Endothelial cell of umbilical vein (primary cell): ENCODE measurements around the gene SIPA1L3. TPM values are rescaled to one million over a fixed set of nuclear protein-coding genes. Genes with fewer than 3 reads are reported as not detected.

Source experiments
- BruUV-seq: library from RNA; stranded (reverse); fragments of 400-500 nt; replicated peaks from 2 replicates; lab custom pipeline; 2021; lab: Mats Ljungman, UMichigan
- CTCF ChIA-PET: fragments of 300-600, 350-600 bp; sonication (Branson Sonifier 250); formaldehyde crosslinking; loops from one replicate; lab custom pipeline; 2021; ENCODE audit warnings: antibody characterized with exemption, inconsistent platforms; lab: Charles Lee
- POLR2A ChIA-PET: fragments of 300-600, 350-600 bp; sonication (Branson Sonifier 250); formaldehyde crosslinking; loops from one replicate; lab custom pipeline; 2021; ENCODE audit warnings: antibody characterized with exemption, inconsistent platforms; lab: Charles Lee
- DNase-seq: peaks from one replicate; pipeline ENCODE4 v3.0.0-alpha.2; 2011; ENCODE audit warnings: low read depth, low spot score
- FAIRE-seq: peaks from 2 replicates; lab custom pipeline; 2011; peaks lifted over from hg19 to GRCh38; lab: Jason Lieb, UNC
- H2AFZ ChIP-seq: 2 replicates; pipeline ENCODE4 v1.6.0; 2012; ENCODE audit warnings: low read depth, low read length, control low read depth, inconsistent platforms
- H3K27ac ChIP-seq: 2 replicates; pipeline ENCODE4 v1.5.1; 2011; ENCODE audit warnings: low read depth, mild to moderate bottlenecking, control low read depth, low read length, moderate library complexity; ENCODE audit not compliant: insufficient read depth
- H3K27me3 ChIP-seq, 2 experiments: 2 replicates each; pipeline versions ENCODE4 v1.6.0 to v1.6.1; 2011; ENCODE audit warnings: low read length in 2 of 2, mixed read lengths in 1 of 2; ENCODE audit not compliant: control insufficient read depth in 2 of 2, insufficient read depth in 2 of 2
- H3K36me3 ChIP-seq, 2 experiments: 2 replicates in 1 of 2; 3 replicates in 1 of 2; pipeline ENCODE4 v1.5.1; 2011; ENCODE audit warnings: low read length in 2 of 2, mild to moderate bottlenecking in 1 of 2, moderate library complexity in 1 of 2; ENCODE audit not compliant: control insufficient read depth in 2 of 2, insufficient read depth in 2 of 2; ENCODE audit errors: extremely low read depth in 1 of 2
- H3K4me1 ChIP-seq: 3 replicates; pipeline ENCODE4 v1.5.1; 2011; ENCODE audit warnings: mild to moderate bottlenecking, low read length; ENCODE audit not compliant: control insufficient read depth, insufficient read depth; ENCODE audit errors: extremely low read depth
- H3K4me2 ChIP-seq: 2 replicates; pipeline ENCODE4 v1.6.1; 2011; ENCODE audit warnings: low read length, control low read depth, mixed read lengths; ENCODE audit not compliant: insufficient read depth
- H3K4me3 ChIP-seq, 3 experiments: fragments of 200-600 bp in 1 of 3; sonication (generic), shearing (Covaris generic) in 1 of 3; replicated peaks in 1 of 3; 2 replicates each; pipeline ENCODE4 v1.5.1; 2011 to 2016; ENCODE audit warnings: control low read depth in 3 of 3, low read length in 3 of 3, mild to moderate bottlenecking in 2 of 3, inconsistent platforms in 1 of 3, low read depth in 1 of 3, moderate library complexity in 1 of 3; ENCODE audit not compliant: insufficient read depth in 1 of 3
- H3K79me2 ChIP-seq: 2 replicates; pipeline ENCODE4 v1.6.0; 2012; ENCODE audit warnings: low read length, inconsistent platforms; ENCODE audit not compliant: control insufficient read depth, insufficient read depth
- H3K9ac ChIP-seq: replicated peaks from 2 replicates; pipeline ENCODE3; 2011; ENCODE audit warnings: low read length, control low read depth; ENCODE audit not compliant: insufficient read depth; ENCODE audit errors: extremely low read depth
- H3K9me1 ChIP-seq: replicated peaks from 3 replicates; pipeline ENCODE4 v1.6.0; 2011; ENCODE audit warnings: mild to moderate bottlenecking, low read length; ENCODE audit not compliant: control insufficient read depth, insufficient read depth; ENCODE audit errors: extremely low read depth
- H3K9me3 ChIP-seq: replicated peaks from 2 replicates; pipeline ENCODE4 v1.5.1; 2012; ENCODE audit warnings: low read length, inconsistent platforms; ENCODE audit not compliant: control insufficient read depth, insufficient read depth
- H4K20me1 ChIP-seq: replicated peaks from 2 replicates; pipeline ENCODE3; 2011; ENCODE audit warnings: mild to moderate bottlenecking, low read length; ENCODE audit not compliant: control insufficient read depth, insufficient read depth; ENCODE audit errors: extremely low read depth
- CTCF ChIP-seq, 2 donors: IDR thresholded peaks; 1 replicate in 1 of 2; 2 replicates in 1 of 2; pipeline ENCODE4 v1.5.1; 2011; ENCODE audit warnings: low read length in 2 of 2, mild to moderate bottlenecking in 2 of 2, moderate library complexity in 2 of 2, control low read depth in 1 of 2, inconsistent platforms in 1 of 2, low read depth in 1 of 2; ENCODE audit not compliant: insufficient read depth in 1 of 2; ENCODE audit errors: extremely low read depth in 1 of 2
- EZH2 ChIP-seq: IDR thresholded peaks from 2 replicates; pipeline ENCODE4 v1.6.1; 2012; ENCODE audit warnings: borderline replicate concordance, low read depth, mild to moderate bottlenecking, moderate library complexity, low read length, inconsistent platforms; ENCODE audit not compliant: severe bottlenecking
- FOS ChIP-seq: IDR thresholded peaks from 2 replicates; pipeline ENCODE4 v1.6.1; 2011; ENCODE audit warnings: mild to moderate bottlenecking, low read length, moderate library complexity, borderline replicate concordance; ENCODE audit not compliant: insufficient read depth
- GATA2 ChIP-seq: IDR thresholded peaks from 2 replicates; pipeline ENCODE4 v1.7.0; 2011; ENCODE audit warnings: low read depth, mild to moderate bottlenecking, moderate library complexity, mixed read lengths, low read length; ENCODE audit not compliant: insufficient read length, insufficient read depth
- JUN ChIP-seq: IDR thresholded peaks from 2 replicates; pipeline ENCODE4 v1.6.1; 2011; ENCODE audit warnings: borderline replicate concordance, low read depth; ENCODE audit not compliant: insufficient read length, insufficient read depth
- MAX ChIP-seq: IDR thresholded peaks from 2 replicates; pipeline ENCODE4 v1.6.1; 2011; ENCODE audit not compliant: insufficient read depth, insufficient read length
- MYC ChIP-seq: IDR thresholded peaks from one replicate; pipeline ENCODE4 v1.6.1; 2011; ENCODE audit warnings: mild to moderate bottlenecking, low read depth, low read length
- POLR2A ChIP-seq: IDR thresholded peaks from 2 replicates; pipeline ENCODE4 v1.6.1; 2012; ENCODE audit warnings: low read depth, mild to moderate bottlenecking, control low read depth, low read length
- POLR2AphosphoS5 ChIP-seq: IDR thresholded peaks from 2 replicates; pipeline ENCODE4 v1.6.1; 2012; ENCODE audit warnings: low read depth, mild to moderate bottlenecking, control low read depth, low read length, moderate library complexity; ENCODE audit not compliant: insufficient read depth
- dilution Hi-C: fragments of 300-500 bp; cut with MboI; formaldehyde crosslinking; loops from one replicate; pipeline ENCODE4 v1.15.0; 2019; ENCODE audit warnings: low sequenced_read_pairs; ENCODE audit not compliant: extremely low pct_ligation_motif_present
- intact Hi-C: fragments of 100-400 bp; cut with micrococcal nuclease; formaldehyde crosslinking; loops from one replicate; pipeline ENCODE4 v1.10.0; 2022
- polyA plus RNA-seq, 4 experiments: library from polyadenylated mRNA; depleted of rRNA in 3 of 4; stranded (reverse) in 3 of 4; unstranded in 1 of 4; fragments of >200 nt; gene quantifications; 2 replicates each; pipeline versions ENCODE4 v1.2.1 to v1.2.3, GENCODE V29; 2011 to 2012; ENCODE audit warnings: missing spikeins in 1 of 4
- total RNA-seq: library from RNA; stranded (reverse); gene quantifications from 2 replicates; pipeline ENCODE4 v1.2.3, GENCODE V29; 2021

The SIPA1L3 gene
- total and polyA plus RNA-seq, 2 donors (not counting 3 experiments of a cell fraction or from before 2014, with no cell fraction given) = 14.2 to 47.2 TPM

GRCh38 chr19:38247126-38247525 lies 340.1 kb downstream of the SIPA1L3 start:
- DNase-seq (no peak), FAIRE-seq (no peak)
- H3K4me1 ChIP-seq = peaks cover 9% of the 10 kb centered on the region
- H3K27me3 ChIP-seq = no peaks in the 10 kb centered on the region
- dilution Hi-C loops = no loop called here
- H4K20me1 ChIP-seq = no peaks in the 10 kb centered on the region
- ChIA-PET POLR2A (no interaction called here), CTCF (interaction anchor here (8.5 kb wide), 1 partner anchor 87 kb away, joined by 123 read pairs; the partner anchor contains the start of gene CATSPERG)
- no TSS peak for BruUV-seq
- H3K4me2 ChIP-seq = no peak overlapping the region
- no peak overlapping the region for H3K4me3 ChIP-seq
- no peaks in the 10 kb centered on the region for H3K36me3 ChIP-seq
- no peak overlapping the region for H2AFZ ChIP-seq
- no peaks in the 10 kb centered on the region for H3K9me3 ChIP-seq
- no peaks in the 10 kb centered on the region for H3K9me1 ChIP-seq
- H3K9ac ChIP-seq = no peak overlapping the region
- no peak overlapping the region for H3K27ac ChIP-seq
- intact Hi-C loops = no loop called here
- H3K79me2 ChIP-seq = no peaks in the 10 kb centered on the region
- no peak for TF ChIP-seq MAX
- no peak for TF ChIP-seq CTCF (IDR thresholded peaks at IDR 0.05; ENCODE audit: extremely low read depth in 1 of 2, insufficient read depth in 1 of 2, low read depth in 1 of 2, low read length in 2 of 2)
- TF ChIP-seq EZH2 = no peak
- TF ChIP-seq FOS = no peak
- no peak for TF ChIP-seq POLR2AphosphoS5
- TF ChIP-seq JUN = no peak
- TF ChIP-seq MYC = no peak
- no peak for TF ChIP-seq GATA2
- TF ChIP-seq POLR2A = no peak
